ENCODE results near the gene GLOD5. TPM values are rescaled to one million over a fixed set of nuclear protein-coding genes. Genes with fewer than 3 reads are reported as not detected.

Gene GLOD5
- polyA plus RNA-seq, 2 of the 4 experiments (the other 2 are of a cell fraction) = not detected

DNA sequence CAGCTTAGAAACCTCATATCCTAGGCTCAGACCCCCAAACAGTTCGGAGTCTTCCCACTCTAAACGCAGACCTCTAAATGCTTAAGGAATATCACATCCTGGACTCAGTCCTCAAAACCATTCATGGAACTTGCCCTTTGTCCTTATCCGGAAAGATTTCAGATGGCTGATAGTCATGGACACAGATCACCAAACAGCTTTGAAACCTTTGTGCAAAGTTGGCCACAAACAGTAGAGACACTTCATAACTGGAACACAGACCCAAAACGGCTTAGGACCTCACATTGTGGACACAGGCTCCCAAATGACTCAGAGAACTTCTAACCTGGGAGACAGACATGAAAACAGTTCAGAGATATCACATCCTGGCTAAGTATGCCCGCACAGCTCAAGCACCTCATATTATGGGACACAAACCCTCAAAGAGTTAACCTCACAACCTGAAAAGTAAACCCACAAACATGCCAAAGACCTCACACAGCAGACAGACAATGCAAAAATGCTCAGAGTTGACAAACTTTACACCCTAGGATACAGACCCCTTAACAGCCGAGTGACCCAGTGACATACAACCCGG is 49.5 kb upstream of the GLOD5 start:
- CTCF ChIA-PET = no interaction called here
- Histone ChIP-seq H3K27ac (no peak overlapping the region), H3K9me3 (0 out of 3 replicates have a peak, but pooled peaks cover 2% of the 10 kb centered on the region), H3K4me2 (no peak overlapping the region), H3K4me1 (no peaks in the 10 kb centered on the region), H3K4me3 (no peak overlapping the region)
- TF ChIP-seq BHLHE40 (IDR thresholded peaks at IDR 0.05; ENCODE audit: low read depth, low read length) (no peak), CHD2 (IDR thresholded peaks at IDR 0.05; ENCODE audit: low read length, partially characterized antibody) (no peak), KDM5A (IDR thresholded peaks at IDR 0.05) (no peak), ZFP36 (IDR thresholded peaks at IDR 0.05; ENCODE audit: borderline replicate concordance, partially characterized antibody) (no peak), FOXS1 (CRISPR knock-in tag; IDR thresholded peaks at IDR 0.05) (no peak), NPAS2 (CRISPR knock-in tag; IDR thresholded peaks at IDR 0.05; ENCODE audit: borderline replicate concordance) (no peak), MAFK (IDR thresholded peaks at IDR 0.05; ENCODE audit: partially characterized antibody) (no peak), CBX2 (IDR thresholded peaks at IDR 0.05; ENCODE audit: borderline replicate concordance, low read depth) (no peak), HOXB5 (CRISPR knock-in tag; IDR thresholded peaks at IDR 0.05) (no peak), EHF (CRISPR knock-in tag; IDR thresholded peaks at IDR 0.05) (no peak), SREBF2 (IDR thresholded peaks at IDR 0.05) (no peak)
- TF ChIP-seq, protein P1, sequence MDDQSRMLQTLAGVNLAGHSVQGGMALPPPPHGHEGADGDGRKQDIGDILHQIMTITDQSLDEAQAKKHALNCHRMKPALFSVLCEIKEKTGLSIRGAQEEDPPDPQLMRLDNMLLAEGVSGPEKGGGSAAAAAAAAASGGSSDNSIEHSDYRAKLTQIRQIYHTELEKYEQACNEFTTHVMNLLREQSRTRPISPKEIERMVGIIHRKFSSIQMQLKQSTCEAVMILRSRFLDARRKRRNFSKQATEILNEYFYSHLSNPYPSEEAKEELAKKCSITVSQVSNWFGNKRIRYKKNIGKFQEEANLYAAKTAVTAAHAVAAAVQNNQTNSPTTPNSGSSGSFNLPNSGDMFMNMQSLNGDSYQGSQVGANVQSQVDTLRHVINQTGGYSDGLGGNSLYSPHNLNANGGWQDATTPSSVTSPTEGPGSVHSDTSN (IDR thresholded peaks at IDR 0.05) = no peak
- TF ChIP-seq, protein P2, sequence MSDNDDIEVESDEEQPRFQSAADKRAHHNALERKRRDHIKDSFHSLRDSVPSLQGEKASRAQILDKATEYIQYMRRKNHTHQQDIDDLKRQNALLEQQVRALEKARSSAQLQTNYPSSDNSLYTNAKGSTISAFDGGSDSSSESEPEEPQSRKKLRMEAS (IDR thresholded peaks at IDR 0.05) = no peak
- TF ChIP-seq, protein P3, sequence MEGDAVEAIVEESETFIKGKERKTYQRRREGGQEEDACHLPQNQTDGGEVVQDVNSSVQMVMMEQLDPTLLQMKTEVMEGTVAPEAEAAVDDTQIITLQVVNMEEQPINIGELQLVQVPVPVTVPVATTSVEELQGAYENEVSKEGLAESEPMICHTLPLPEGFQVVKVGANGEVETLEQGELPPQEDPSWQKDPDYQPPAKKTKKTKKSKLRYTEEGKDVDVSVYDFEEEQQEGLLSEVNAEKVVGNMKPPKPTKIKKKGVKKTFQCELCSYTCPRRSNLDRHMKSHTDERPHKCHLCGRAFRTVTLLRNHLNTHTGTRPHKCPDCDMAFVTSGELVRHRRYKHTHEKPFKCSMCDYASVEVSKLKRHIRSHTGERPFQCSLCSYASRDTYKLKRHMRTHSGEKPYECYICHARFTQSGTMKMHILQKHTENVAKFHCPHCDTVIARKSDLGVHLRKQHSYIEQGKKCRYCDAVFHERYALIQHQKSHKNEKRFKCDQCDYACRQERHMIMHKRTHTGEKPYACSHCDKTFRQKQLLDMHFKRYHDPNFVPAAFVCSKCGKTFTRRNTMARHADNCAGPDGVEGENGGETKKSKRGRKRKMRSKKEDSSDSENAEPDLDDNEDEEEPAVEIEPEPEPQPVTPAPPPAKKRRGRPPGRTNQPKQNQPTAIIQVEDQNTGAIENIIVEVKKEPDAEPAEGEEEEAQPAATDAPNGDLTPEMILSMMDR (IDR thresholded peaks at IDR 0.05) = no peak
- TF ChIP-seq, protein P4, sequence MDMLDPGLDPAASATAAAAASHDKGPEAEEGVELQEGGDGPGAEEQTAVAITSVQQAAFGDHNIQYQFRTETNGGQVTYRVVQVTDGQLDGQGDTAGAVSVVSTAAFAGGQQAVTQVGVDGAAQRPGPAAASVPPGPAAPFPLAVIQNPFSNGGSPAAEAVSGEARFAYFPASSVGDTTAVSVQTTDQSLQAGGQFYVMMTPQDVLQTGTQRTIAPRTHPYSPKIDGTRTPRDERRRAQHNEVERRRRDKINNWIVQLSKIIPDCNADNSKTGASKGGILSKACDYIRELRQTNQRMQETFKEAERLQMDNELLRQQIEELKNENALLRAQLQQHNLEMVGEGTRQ (IDR thresholded peaks at IDR 0.05) = no peak
- TF ChIP-seq, protein P5, sequence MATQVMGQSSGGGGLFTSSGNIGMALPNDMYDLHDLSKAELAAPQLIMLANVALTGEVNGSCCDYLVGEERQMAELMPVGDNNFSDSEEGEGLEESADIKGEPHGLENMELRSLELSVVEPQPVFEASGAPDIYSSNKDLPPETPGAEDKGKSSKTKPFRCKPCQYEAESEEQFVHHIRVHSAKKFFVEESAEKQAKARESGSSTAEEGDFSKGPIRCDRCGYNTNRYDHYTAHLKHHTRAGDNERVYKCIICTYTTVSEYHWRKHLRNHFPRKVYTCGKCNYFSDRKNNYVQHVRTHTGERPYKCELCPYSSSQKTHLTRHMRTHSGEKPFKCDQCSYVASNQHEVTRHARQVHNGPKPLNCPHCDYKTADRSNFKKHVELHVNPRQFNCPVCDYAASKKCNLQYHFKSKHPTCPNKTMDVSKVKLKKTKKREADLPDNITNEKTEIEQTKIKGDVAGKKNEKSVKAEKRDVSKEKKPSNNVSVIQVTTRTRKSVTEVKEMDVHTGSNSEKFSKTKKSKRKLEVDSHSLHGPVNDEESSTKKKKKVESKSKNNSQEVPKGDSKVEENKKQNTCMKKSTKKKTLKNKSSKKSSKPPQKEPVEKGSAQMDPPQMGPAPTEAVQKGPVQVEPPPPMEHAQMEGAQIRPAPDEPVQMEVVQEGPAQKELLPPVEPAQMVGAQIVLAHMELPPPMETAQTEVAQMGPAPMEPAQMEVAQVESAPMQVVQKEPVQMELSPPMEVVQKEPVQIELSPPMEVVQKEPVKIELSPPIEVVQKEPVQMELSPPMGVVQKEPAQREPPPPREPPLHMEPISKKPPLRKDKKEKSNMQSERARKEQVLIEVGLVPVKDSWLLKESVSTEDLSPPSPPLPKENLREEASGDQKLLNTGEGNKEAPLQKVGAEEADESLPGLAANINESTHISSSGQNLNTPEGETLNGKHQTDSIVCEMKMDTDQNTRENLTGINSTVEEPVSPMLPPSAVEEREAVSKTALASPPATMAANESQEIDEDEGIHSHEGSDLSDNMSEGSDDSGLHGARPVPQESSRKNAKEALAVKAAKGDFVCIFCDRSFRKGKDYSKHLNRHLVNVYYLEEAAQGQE (IDR thresholded peaks at IDR 0.05) = no peak
- TF ChIP-seq, protein P6, sequence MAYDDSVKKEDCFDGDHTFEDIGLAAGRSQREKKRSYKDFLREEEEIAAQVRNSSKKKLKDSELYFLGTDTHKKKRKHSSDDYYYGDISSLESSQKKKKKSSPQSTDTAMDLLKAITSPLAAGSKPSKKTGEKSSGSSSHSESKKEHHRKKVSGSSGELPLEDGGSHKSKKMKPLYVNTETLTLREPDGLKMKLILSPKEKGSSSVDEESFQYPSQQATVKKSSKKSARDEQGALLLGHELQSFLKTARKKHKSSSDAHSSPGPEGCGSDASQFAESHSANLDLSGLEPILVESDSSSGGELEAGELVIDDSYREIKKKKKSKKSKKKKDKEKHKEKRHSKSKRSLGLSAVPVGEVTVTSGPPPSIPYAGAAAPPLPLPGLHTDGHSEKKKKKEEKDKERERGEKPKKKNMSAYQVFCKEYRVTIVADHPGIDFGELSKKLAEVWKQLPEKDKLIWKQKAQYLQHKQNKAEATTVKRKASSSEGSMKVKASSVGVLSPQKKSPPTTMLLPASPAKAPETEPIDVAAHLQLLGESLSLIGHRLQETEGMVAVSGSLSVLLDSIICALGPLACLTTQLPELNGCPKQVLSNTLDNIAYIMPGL (CRISPR knock-in tag; IDR thresholded peaks at IDR 0.05; ENCODE audit: borderline replicate concordance) = no peak
- TF ChIP-seq, protein P7, sequence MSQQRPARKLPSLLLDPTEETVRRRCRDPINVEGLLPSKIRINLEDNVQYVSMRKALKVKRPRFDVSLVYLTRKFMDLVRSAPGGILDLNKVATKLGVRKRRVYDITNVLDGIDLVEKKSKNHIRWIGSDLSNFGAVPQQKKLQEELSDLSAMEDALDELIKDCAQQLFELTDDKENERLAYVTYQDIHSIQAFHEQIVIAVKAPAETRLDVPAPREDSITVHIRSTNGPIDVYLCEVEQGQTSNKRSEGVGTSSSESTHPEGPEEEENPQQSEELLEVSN (IDR thresholded peaks at IDR 0.05; ENCODE audit: borderline replicate concordance, low read depth) = no peak
- FAIRE-seq (no peak), DNase-seq (ENCODE audit: low read depth in 1 of 2, low spot score in 1 of 2) (no peak), ATAC-seq (no peak)
- WGBS (ENCODE audit: missing lambda C conversion rate) = 88% methylated on average over 4 of the region's 7 CpGs
- POLR2A ChIA-PET = no interaction called here
